MM.1S (cell line): ENCODE data around the gene CLSTN1.
A peak's percentile ranks its signal among the peaks of the same experiment; 100 is the strongest.

Experiments used
- CTCF ChIP-seq: fragments of 300-600 bp; sonication (generic); IDR thresholded peaks from 2 replicates; pipeline ENCODE4 v1.5.1; 2016; ENCODE audit warnings: antibody characterized with exemption, low read length, mixed read lengths
- EZH2 ChIP-seq: fragments of 300-600 bp; sonication (generic); optimal IDR thresholded peaks from 2 replicates; pipeline ENCODE3; 2017; ENCODE audit warnings: low read depth, mild to moderate bottlenecking, antibody characterized with exemption, low read length, mixed read lengths
- EZH2phosphoT487 ChIP-seq: fragments of 300-600 bp; sonication (generic); IDR thresholded peaks from 2 replicates; pipeline ENCODE4 v1.6.1; 2018; ENCODE audit warnings: antibody characterized with exemption, low read length

GRCh38 chr1:9784508-9785133 lies 39.1 kb downstream of the CLSTN1 start:
- TF ChIP-seq CTCF (peak; percentile 87), EZH2 (no peak), EZH2phosphoT487 (no peak)
